Neural cell (in vitro differentiated cells): Measurements from ENCODE around the gene WRAP73. TPM values are rescaled to one million over a fixed set of nuclear protein-coding genes. Genes with fewer than 3 reads are reported as not detected.

Experiments
- H2AFZ ChIP-seq: fragments of 200-600, 300-800 bp; sonication (generic), shearing (Covaris generic); 2 replicates; pipeline ENCODE4 v1.6.0; 2014; ENCODE audit warnings: low read depth, mild to moderate bottlenecking, antibody characterized with exemption, low read length, moderate library complexity
- H3F3A ChIP-seq: fragments of 200-600 bp; shearing (Covaris generic); 2 replicates; pipeline ENCODE4 v1.6.1; 2016; ENCODE audit warnings: mild to moderate bottlenecking, moderate library complexity, mixed read lengths, antibody characterized with exemption, low read length; ENCODE audit not compliant: insufficient read depth, poor library complexity, severe bottlenecking
- H3K27ac ChIP-seq: fragments of 200-600, 300-800 bp; sonication (generic), shearing (Covaris generic); 2 replicates; pipeline ENCODE4 v1.5.1; 2014; ENCODE audit warnings: mild to moderate bottlenecking, low read length, moderate library complexity
- H3K27me3 ChIP-seq: fragments of 300-800, 200-600 bp; sonication (generic), shearing (Covaris generic); 2 replicates; pipeline ENCODE4 v1.6.0; 2014; ENCODE audit warnings: mild to moderate bottlenecking, low read depth, low read length, moderate library complexity; ENCODE audit not compliant: insufficient read depth
- H3K36me3 ChIP-seq: fragments of 300-800, 200-600 bp; sonication (generic), shearing (Covaris generic); 2 replicates; pipeline ENCODE4 v1.5.1; 2014; ENCODE audit warnings: mild to moderate bottlenecking, antibody characterized with exemption, low read length, moderate library complexity; ENCODE audit not compliant: insufficient read depth
- H3K4me2 ChIP-seq: fragments of 300-800, 200-600 bp; sonication (generic), shearing (Covaris generic); 2 replicates; pipeline ENCODE4 v1.6.0; 2014; ENCODE audit warnings: mild to moderate bottlenecking, low read length
- H3K4me3 ChIP-seq: fragments of 300-800, 200-600 bp; sonication (generic), shearing (Covaris generic); 2 replicates; pipeline ENCODE4 v1.5.1; 2014; ENCODE audit warnings: mild to moderate bottlenecking, low read length, moderate library complexity
- H3K79me2 ChIP-seq: fragments of 200-600 bp; shearing (Covaris generic); replicated peaks from 2 replicates; pipeline ENCODE4 v1.6.0; 2014; ENCODE audit warnings: mild to moderate bottlenecking, low read length, moderate library complexity; ENCODE audit not compliant: insufficient read depth
- H3K9ac ChIP-seq: fragments of 300-800, 200-600 bp; sonication (generic), shearing (Covaris generic); 2 replicates; pipeline ENCODE4 v1.6.1; 2016; ENCODE audit warnings: mild to moderate bottlenecking, low read length, mixed read lengths
- H3K9me2 ChIP-seq: fragments of 200-600 bp; shearing (Covaris generic); 2 replicates; pipeline ENCODE4 v1.6.1; 2016; ENCODE audit warnings: mild to moderate bottlenecking, low read length, mixed read lengths; ENCODE audit not compliant: insufficient read depth
- H3K9me3 ChIP-seq: fragments of 200-600, 300-800 bp; sonication (generic), shearing (Covaris generic); 2 replicates; pipeline ENCODE4 v1.6.1; 2016; ENCODE audit warnings: mild to moderate bottlenecking, mixed run types, low read length, moderate library complexity, mixed read lengths
- H4K20me1 ChIP-seq: fragments of 200-600 bp; shearing (Covaris generic); 2 replicates; pipeline ENCODE4 v1.6.1; 2016; ENCODE audit warnings: mild to moderate bottlenecking, mixed run types; ENCODE audit not compliant: insufficient read depth
- CTCF ChIP-seq: fragments of 450-650 bp; IDR thresholded peaks from 2 replicates; pipeline ENCODE4 v1.5.1; 2014; ENCODE audit warnings: antibody characterized with exemption, mild to moderate bottlenecking, moderate library complexity; ENCODE audit not compliant: poor library complexity, severe bottlenecking
- EP300 ChIP-seq: fragments of 450-650 bp; conservative IDR thresholded peaks from 2 replicates; pipeline ENCODE4 v1.6.1; 2014; ENCODE audit warnings: antibody characterized with exemption, mild to moderate bottlenecking, moderate library complexity; ENCODE audit not compliant: poor library complexity, severe bottlenecking
- EZH2 ChIP-seq: fragments of 200-600, 300-800 bp; shearing (Covaris generic), sonication (generic); IDR thresholded peaks from 2 replicates; pipeline ENCODE4 v1.6.1; 2014; ENCODE audit warnings: antibody characterized with exemption, low read length, borderline replicate concordance, mild to moderate bottlenecking; ENCODE audit not compliant: insufficient read depth, poor library complexity, severe bottlenecking
- MXI1 ChIP-seq: fragments of 450-650 bp; conservative IDR thresholded peaks from 2 replicates; pipeline ENCODE4 v1.6.1; 2014; ENCODE audit warnings: antibody characterized with exemption, mild to moderate bottlenecking; ENCODE audit not compliant: poor library complexity, severe bottlenecking
- POLR2AphosphoS5 ChIP-seq: IDR thresholded peaks from 2 replicates; pipeline ENCODE4 v1.6.1; 2012
- RAD21 ChIP-seq: fragments of 450-650 bp; conservative IDR thresholded peaks from 2 replicates; pipeline ENCODE4 v1.6.1; 2014; ENCODE audit warnings: antibody characterized with exemption, mild to moderate bottlenecking, moderate library complexity
- REST ChIP-seq: IDR thresholded peaks from 2 replicates; pipeline ENCODE4 v1.6.1; 2012; ENCODE audit warnings: borderline replicate concordance
- SMC3 ChIP-seq: fragments of 450-650 bp; conservative IDR thresholded peaks from 2 replicates; pipeline ENCODE4 v1.6.1; 2014; ENCODE audit warnings: antibody characterized with exemption, mild to moderate bottlenecking, moderate library complexity; ENCODE audit not compliant: poor library complexity
- TAF1 ChIP-seq: IDR thresholded peaks from 2 replicates; pipeline ENCODE4 v1.6.1; 2012; ENCODE audit warnings: low read depth
- polyA plus RNA-seq: library from polyadenylated mRNA; depleted of rRNA; stranded (reverse); fragments of >200 nt; gene quantifications from 2 replicates; pipeline ENCODE4 v1.2.3, GENCODE V29; 2014

WRAP73 gene
- polyA plus RNA-seq, 1 donor from 2014 or later: 32.9 TPM

- Histone ChIP-seq H3K27ac (no peak overlapping the region), H4K20me1 (no peaks in the 10 kb centered on the region), H3K79me2 (no peaks in the 10 kb centered on the region), H3K36me3 (no peaks in the 10 kb centered on the region), H2AFZ (no peak overlapping the region), H3K4me3 (no peak overlapping the region), H3K4me2 (no peak overlapping the region), H3K9ac (no peak overlapping the region), H3F3A (no peaks in the 10 kb centered on the region), H3K9me3 (no peaks in the 10 kb centered on the region), H3K9me2 (no peaks in the 10 kb centered on the region), H3K27me3 (peaks cover 8% of the 10 kb centered on the region)
- TF ChIP-seq SMC3 (no peak), EP300 (no peak), POLR2AphosphoS5 (no peak), RAD21 (no peak), TAF1 (no peak), CTCF (no peak), REST (no peak), MXI1 (no peak), EZH2 (no peak)
These were observed 42.2 kb downstream of the WRAP73 start for GRCh38 chr1:3607703-3608065.

DNA sequence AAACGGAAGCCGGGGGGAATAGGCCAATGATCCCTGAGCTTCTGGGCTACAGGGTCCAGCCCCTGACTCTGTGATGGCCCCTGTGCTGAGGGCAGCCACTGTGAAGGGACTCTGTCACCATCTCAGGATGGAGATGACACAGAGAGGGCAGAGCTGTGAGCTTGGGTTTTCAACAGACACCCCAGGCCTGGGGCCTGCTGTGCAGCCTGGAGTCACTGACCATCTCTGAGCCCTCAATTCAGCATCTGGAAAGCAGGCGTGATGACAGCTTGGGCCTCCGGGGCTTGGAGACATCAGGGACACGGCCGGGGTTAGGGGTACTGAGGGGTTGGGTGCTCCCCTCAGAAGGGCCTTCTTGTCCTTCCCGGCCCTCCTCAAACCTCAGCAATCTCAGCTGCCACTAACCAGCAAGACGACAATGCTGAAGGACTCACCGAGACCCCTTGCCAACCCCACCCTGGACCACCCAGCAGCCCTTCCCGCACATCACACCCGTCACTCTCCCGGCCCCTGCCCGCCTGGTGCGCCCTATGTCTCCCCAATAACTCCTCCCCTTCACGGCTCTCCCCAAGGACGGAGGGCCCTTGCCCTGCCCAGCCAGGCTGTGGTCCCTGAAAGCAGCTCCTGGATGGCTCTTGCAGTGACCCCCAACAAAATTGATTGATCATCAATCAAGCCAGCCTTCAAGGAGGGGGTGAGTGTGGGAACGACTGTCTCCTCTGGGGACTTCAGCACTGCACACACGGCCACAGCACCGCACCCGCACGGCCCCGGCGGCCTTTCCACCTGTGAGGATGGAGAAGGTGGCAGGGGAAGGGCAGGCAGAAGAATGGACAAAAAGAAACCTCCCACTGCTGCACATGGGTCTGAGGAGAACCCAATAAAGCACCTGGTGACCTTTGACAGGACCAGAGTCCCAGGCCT lies 42.9 kb downstream of the WRAP73 start:
- H3K4me3 ChIP-seq: no peak overlapping the region
- no peaks in the 10 kb centered on the region for H4K20me1 ChIP-seq
- H3K9ac ChIP-seq: no peak overlapping the region
- no peaks in the 10 kb centered on the region for H3K9me2 ChIP-seq
- no peaks in the 10 kb centered on the region for H3K79me2 ChIP-seq
- H2AFZ ChIP-seq: no peak overlapping the region
- H3K27me3 ChIP-seq: peaks cover 8% of the 10 kb centered on the region
- no peaks in the 10 kb centered on the region for H3K9me3 ChIP-seq
- no peaks in the 10 kb centered on the region for H3K36me3 ChIP-seq
- no peak for TF ChIP-seq EP300
- TF ChIP-seq POLR2AphosphoS5: no peak
- H3K27ac ChIP-seq: no peak overlapping the region
- H3K4me2 ChIP-seq: no peak overlapping the region
- no peaks in the 10 kb centered on the region for H3F3A ChIP-seq
